HUES48 (cell line): ENCODE measurements around the gene CFLAR.

Source experiments
- H3K27ac ChIP-seq: one replicate; pipeline ENCODE4 v1.7.0; 2013; ENCODE audit warnings: low read depth, low read length, inconsistent platforms
- H3K27me3 ChIP-seq: 2 replicates; pipeline ENCODE4 v1.6.1; 2013; ENCODE audit warnings: mild to moderate bottlenecking, low read length; ENCODE audit not compliant: control insufficient read depth, insufficient read depth
- H3K36me3 ChIP-seq: 2 replicates; pipeline ENCODE4 v1.6.1; 2013; ENCODE audit warnings: low read length; ENCODE audit not compliant: control insufficient read depth, insufficient read depth
- H3K4me1 ChIP-seq: 2 replicates; pipeline ENCODE4 v1.6.1; 2013; ENCODE audit warnings: mild to moderate bottlenecking, low read length; ENCODE audit not compliant: control insufficient read depth, insufficient read depth
- H3K4me3 ChIP-seq: 2 replicates; pipeline ENCODE4 v1.5.1; 2013; ENCODE audit warnings: mild to moderate bottlenecking, low read depth, low read length
- H3K9ac ChIP-seq: 2 replicates; pipeline ENCODE4 v1.6.1; 2013; ENCODE audit warnings: mild to moderate bottlenecking, low read depth, low read length, moderate library complexity
- H3K9me3 ChIP-seq: 2 replicates; pipeline ENCODE4 v1.6.1; 2013; ENCODE audit warnings: low read length; ENCODE audit not compliant: control insufficient read depth, insufficient read depth

CFLAR gene

DNA sequence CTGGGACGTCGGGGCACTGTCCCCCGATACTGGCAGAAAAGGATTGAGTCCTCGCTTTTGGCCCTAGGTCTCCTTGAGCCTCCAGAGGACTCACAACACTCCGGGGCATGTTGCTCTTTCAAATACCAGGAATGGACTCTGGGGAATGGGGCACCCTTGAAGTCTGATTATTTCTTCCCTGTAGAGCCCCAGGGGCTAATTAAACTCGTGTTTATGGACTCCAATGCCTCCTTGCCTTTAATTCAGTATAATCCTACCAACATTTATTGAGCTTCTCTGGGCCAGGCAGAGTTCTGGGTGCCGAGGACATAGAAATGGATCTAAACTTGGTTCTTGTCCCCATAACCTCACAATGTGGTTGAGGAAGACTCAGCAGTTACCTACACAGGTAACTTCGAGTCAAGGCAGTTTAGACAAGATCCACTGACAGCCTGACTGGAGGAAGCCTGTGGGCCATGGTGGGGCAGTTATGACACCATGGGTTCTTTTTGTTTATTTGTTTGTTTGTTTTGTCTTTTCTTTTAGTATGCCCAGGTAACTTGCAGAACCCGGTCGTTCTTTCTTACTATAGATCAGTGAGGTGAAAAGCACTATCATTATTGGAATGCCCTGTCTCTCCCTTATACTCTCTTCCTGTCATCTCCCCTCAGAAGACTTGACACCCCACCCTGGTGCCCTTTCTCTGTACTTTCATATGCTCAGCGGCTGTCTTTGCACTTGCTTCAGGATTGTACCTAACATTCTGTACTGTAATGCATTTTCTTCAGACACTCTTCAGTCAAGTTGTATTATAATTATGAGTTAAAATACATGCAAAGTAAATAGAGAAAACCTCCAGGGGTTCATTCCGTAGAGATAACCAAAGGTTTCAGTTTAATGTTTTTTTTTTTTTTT lies 3.2 kb downstream of the CFLAR start:
- no peaks in the 10 kb centered on the region for H3K27me3 ChIP-seq
- H3K4me3 ChIP-seq: peak overlapping the region; percentile 65
- no peaks in the 10 kb centered on the region for H3K36me3 ChIP-seq
- no peaks in the 10 kb centered on the region for H3K9me3 ChIP-seq
- peak overlapping the region; percentile 29 for H3K27ac ChIP-seq
- peak overlapping the region; percentile 44; the same call in 1 of the 2 replicates for H3K9ac ChIP-seq
- H3K4me1 ChIP-seq: peaks cover 33% of the 10 kb centered on the region

DNA sequence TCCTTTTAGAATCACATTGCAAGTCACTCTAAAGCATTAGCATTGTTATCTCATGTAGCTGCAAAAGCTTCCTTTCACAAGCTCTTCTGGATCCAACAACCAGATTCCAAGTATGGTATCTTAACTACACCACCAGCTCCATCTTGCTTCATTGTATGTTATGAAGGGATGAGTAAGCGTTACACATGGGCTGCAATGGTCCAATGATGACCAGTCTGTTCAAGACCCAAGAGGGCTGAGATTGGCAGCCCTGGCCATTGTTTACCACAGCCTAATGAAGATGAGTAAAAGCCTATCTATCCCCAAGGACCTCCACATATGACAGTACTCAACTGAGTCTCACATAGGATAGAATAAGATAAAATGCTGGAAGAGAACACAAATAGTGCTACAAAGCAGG lies 6.3 kb downstream of the CFLAR start:
- H3K4me1 ChIP-seq: peaks cover 42% of the 10 kb centered on the region
- H3K9ac ChIP-seq: no peak overlapping the region
- H3K27me3 ChIP-seq: no peaks in the 10 kb centered on the region
- H3K36me3 ChIP-seq: no peaks in the 10 kb centered on the region
- H3K9me3 ChIP-seq: no peaks in the 10 kb centered on the region
- H3K4me3 ChIP-seq: no peak overlapping the region
- H3K27ac ChIP-seq: no peak overlapping the region

DNA sequence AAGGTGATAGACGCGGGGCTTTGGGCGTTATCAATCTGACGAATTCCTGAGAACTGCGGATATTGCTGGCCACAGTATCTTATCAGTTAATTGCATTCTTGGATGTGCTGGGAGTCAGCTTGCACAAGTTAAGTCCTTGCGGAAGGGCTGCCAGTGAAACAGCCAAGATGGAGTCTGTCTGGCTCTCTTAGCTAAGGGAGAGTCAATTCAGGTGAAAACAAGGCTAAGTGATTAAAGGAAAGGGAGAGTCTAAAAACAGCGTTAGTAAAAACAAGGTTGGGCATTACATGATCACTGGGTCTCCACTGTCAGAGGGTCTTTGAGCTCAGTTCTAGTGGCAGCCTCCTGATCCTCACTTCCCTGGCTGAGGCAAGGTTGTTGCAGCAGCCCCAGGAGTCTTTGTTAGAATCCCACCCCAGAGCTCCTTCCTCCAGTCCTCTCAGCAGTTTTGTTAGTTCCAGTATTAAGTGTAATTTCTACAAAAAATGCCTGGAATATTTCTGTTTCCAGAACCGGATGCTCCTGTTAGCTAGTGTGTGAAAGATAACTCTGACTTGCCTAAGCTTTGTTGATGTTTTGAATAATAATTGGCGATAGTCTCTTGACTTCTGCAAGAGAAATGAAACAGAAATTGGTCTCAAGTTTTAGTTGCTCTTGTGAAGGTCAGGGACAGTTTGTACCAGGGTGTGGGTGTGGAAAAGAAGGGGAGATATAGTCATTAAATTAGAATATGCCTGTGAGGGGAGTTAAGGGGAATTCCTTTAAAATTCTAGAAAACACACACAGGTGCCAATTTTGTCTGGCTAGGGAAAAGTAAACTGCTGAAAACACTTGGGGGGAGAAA lies 10.6 kb downstream of the CFLAR start:
- Histone ChIP-seq H3K27me3 (no peaks in the 10 kb centered on the region), H3K9me3 (no peaks in the 10 kb centered on the region), H3K27ac (peak overlapping the region; percentile 43), H3K4me3 (no peak overlapping the region), H3K4me1 (peaks cover 37% of the 10 kb centered on the region), H3K9ac (no peak overlapping the region), H3K36me3 (no peaks in the 10 kb centered on the region)

DNA sequence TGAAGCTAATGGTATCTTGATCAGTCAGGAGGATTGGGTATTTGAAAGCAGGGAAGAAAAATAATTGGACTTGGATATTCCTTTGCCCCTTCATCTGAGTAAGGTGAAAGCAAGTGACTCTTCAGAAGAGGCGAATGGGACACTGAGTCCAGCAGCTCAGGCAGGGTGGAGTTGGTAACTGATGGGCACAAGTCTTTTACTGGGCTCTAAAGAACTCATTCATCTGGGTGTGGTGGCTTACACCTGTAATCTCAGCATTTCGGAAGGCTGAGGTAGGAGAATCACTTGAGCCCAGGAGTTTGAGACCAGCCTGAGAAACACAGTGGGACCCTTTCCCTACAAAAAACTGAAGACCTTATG lies 11.2 kb downstream of the CFLAR start:
- no peak overlapping the region for H3K9ac ChIP-seq
- H3K27me3 ChIP-seq: no peaks in the 10 kb centered on the region
- no peak overlapping the region for H3K4me3 ChIP-seq
- no peak overlapping the region for H3K27ac ChIP-seq
- H3K36me3 ChIP-seq: no peaks in the 10 kb centered on the region
- no peaks in the 10 kb centered on the region for H3K9me3 ChIP-seq
- H3K4me1 ChIP-seq: peaks cover 37% of the 10 kb centered on the region

DNA sequence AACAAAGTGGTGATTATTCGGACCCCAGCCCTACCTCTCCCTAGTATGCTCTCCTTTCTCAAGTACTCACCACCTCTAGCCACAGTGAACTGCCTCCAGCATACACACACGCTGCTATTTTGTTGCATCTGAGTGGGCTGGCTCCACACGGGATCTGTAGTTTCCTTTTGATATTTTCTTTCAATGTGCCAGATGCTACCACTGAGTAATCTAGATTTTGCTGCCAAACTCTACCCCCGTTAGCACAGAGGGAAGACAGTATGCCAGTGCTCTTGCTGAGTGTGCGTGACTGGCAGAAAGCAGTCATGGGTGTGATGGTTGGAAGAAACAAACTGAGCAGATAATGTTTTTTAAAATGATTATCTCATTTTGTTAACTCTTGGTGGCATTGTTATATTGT lies 11.6 kb downstream of the CFLAR start:
- Histone ChIP-seq H3K36me3 (no peaks in the 10 kb centered on the region), H3K4me1 (peaks cover 37% of the 10 kb centered on the region), H3K9me3 (no peaks in the 10 kb centered on the region), H3K27me3 (no peaks in the 10 kb centered on the region), H3K27ac (no peak overlapping the region), H3K9ac (no peak overlapping the region), H3K4me3 (no peak overlapping the region)

DNA sequence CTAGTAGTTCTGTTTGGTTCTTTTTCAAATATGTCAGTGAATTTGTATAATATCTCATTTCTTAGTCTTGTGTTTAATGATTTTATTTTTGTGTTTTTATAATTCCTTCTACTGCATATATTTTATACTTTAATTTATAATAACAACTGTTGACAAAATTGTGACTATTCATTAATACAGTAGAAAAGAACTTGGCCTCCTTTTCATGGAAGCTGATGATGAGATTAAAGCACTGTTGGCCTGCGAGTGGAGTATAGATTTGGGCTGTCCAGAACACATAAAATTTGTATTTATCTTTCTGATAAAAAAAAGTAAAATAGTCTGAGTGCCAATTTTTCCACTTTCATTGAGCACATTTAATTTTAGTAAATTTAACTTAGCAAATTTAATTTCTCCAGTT lies 12.1 kb downstream of the CFLAR start:
- H3K27ac ChIP-seq: no peak overlapping the region
- H3K36me3 ChIP-seq: no peaks in the 10 kb centered on the region
- H3K27me3 ChIP-seq: no peaks in the 10 kb centered on the region
- peaks cover 37% of the 10 kb centered on the region for H3K4me1 ChIP-seq
- H3K9me3 ChIP-seq: no peaks in the 10 kb centered on the region
- H3K9ac ChIP-seq: no peak overlapping the region
- no peak overlapping the region for H3K4me3 ChIP-seq

DNA sequence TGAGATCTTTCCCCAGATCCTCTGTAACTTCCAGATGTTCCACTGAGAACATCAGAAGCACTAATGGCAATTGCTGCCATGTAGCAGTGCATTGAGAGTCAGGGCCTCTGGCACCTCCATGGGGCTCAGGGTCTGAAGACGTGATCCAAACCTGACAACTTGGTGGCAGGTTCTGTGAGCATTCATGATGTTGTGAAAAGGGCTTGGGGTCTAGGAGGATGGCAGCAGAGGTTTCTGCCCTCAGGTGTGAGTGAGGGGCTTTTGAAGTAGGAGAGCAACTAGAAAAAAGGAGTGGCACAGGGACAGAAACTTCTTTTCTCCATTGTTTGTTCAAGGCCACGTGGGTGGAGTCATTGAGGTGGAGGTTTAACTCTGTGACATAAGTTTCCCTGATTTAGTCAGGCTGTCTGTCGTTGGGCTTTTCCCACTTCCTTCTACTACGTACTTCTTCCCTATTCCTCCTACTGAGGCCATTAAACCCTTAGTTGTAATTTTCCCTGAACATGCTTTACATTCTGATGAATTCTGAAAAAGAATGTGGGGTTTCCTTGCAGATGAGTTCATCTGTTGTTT lies 13.1 kb downstream of the CFLAR start:
- no peak overlapping the region for H3K4me3 ChIP-seq
- H3K27me3 ChIP-seq: no peaks in the 10 kb centered on the region
- peaks cover 32% of the 10 kb centered on the region for H3K4me1 ChIP-seq
- H3K27ac ChIP-seq: no peak overlapping the region
- 0 out of 2 replicates have a peak, but pooled peaks cover 3% of the 10 kb centered on the region for H3K36me3 ChIP-seq
- no peaks in the 10 kb centered on the region for H3K9me3 ChIP-seq
- no peak overlapping the region for H3K9ac ChIP-seq

DNA sequence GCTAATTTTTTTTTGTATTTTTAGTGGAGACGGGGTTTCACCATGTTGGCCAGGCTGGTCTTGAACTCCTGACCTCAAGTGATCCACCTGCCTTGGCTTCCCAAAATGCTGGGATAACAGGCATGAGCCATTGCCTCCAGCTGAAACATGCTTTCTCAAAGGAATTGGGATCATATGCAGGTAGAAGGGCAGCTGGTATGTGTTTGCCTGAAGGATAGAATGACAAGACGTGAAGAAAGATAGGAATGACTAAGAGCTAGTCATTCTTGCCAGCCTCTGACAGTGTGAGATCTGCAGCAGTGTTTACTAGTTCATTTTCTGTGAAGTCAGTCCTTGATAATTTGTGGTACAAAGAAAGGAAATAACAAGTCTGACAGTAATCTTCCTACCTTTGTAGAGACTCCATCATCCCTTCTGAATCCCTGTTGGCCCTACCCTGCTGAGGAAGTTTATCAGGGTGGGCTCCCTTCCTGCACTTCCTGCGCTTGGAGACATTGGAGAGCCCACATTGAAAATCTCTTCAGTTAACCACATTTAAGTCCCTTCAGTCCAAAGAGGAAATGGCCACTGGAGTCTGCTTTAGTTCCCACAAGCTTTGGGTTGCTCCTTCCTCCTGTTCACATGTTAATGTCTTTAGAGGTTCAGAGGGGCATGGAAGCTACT lies 14.7 kb downstream of the CFLAR start:
- no peak overlapping the region for H3K4me3 ChIP-seq
- H3K27me3 ChIP-seq: no peaks in the 10 kb centered on the region
- peak overlapping the region; percentile 26 for H3K27ac ChIP-seq
- H3K4me1 ChIP-seq: peaks cover 28% of the 10 kb centered on the region
- H3K36me3 ChIP-seq: 0 out of 2 replicates have a peak, but pooled peaks cover 3% of the 10 kb centered on the region
- H3K9me3 ChIP-seq: no peaks in the 10 kb centered on the region
- H3K9ac ChIP-seq: no peak overlapping the region

DNA sequence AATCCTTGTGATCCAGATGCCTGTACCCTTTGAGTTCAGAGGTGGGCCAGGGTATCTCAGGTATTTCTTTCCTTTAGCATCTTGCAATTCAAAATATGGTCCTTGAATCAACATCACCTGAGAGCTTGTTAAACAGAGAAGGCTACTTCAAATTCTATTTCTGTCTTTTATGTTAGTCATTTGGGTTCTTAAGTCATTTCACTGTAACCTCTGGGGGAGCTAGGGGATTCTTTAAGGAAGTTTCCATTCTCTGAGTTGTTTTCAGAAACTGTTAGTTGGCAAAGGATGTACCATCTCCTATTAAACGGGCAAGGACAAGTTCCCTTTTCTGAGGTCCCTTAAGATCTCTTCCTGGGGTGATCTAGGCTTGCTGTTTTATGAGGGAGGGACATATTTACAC lies 16.6 kb downstream of the CFLAR start:
- Histone ChIP-seq H3K27me3 (no peaks in the 10 kb centered on the region), H3K36me3 (0 out of 2 replicates have a peak, but pooled peaks cover 3% of the 10 kb centered on the region), H3K9me3 (no peaks in the 10 kb centered on the region), H3K4me3 (no peak overlapping the region), H3K27ac (no peak overlapping the region), H3K9ac (no peak overlapping the region), H3K4me1 (peaks cover 15% of the 10 kb centered on the region)

DNA sequence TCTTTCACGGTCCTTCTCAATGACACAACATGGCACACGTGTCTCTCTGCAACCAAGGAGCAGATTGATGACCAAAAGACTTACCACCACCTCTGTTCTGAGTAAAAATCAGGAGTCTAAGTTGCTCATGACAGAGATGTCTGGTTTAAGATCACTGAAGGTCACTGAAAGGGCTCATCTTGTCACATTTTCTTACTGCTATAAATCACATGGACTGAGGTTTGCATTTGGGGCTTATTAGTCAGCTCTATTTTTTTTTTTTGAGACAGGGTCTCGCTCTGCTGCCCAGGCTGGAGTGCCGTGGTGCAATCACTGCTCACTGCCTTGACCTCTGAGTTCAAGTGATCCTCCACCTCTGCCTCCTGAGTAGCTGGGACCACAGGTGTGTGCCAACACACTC lies 19.4 kb downstream of the CFLAR start:
- H3K27ac ChIP-seq: no peak overlapping the region
- H3K4me1 ChIP-seq: peaks cover 17% of the 10 kb centered on the region
- H3K9me3 ChIP-seq: no peaks in the 10 kb centered on the region

More for the DNA sequence above, 19.4 kb downstream of the CFLAR start:
- Histone ChIP-seq H3K36me3 (peaks cover 3% of the 10 kb centered on the region; the same call in 1 of the 2 replicates), H3K27me3 (no peaks in the 10 kb centered on the region), H3K4me3 (no peak overlapping the region), H3K9ac (no peak overlapping the region)
